ENCODE measurements around the gene BACE2. TPM values are rescaled to one million over a fixed set of nuclear protein-coding genes. Genes with fewer than 3 reads are reported as not detected.

Gene BACE2
- total RNA-seq, 1 experiment from 2014 or later: 40.8 TPM

GRCh38 chr21:41215856-41216408 lies 48.0 kb downstream of the BACE2 start:
- TF ChIP-seq EZH2 (IDR thresholded peaks at IDR 0.05; ENCODE audit: low read depth) (no peak), CTCF (conservative IDR thresholded peaks at IDR 0.05) (no peak)
- intact Hi-C loops (cut with micrococcal nuclease; ENCODE audit: unreplicated experiment): no loop called here
- no peaks in the 10 kb centered on the region for H3K79me2 ChIP-seq (ENCODE audit: low read depth)
- H3F3A ChIP-seq (ENCODE audit: insufficient read depth, low read depth): peaks cover 14% of the 10 kb centered on the region
- H3K36me3 ChIP-seq (ENCODE audit: low read depth): no peaks in the 10 kb centered on the region
- no peak for DNase-seq
- BruUV-seq (replicated peaks): no TSS peak
- no peaks in the 10 kb centered on the region for H3K9me2 ChIP-seq (ENCODE audit: insufficient read depth)
- no peak overlapping the region for H3K4me3 ChIP-seq
- no peaks in the 10 kb centered on the region for H3K27me3 ChIP-seq (ENCODE audit: insufficient read depth, low read depth)
- ChIA-PET CTCF (interaction anchor here (0.6 kb wide), 1 partner anchor 727 kb away, joined by 4 read pairs; no protein-coding TSS in a partner anchor), POLR2A (ENCODE audit: unreplicated experiment) (no interaction called here)
- H3K27ac ChIP-seq: no peak overlapping the region
- H3K4me2 ChIP-seq: no peak overlapping the region
- no peak overlapping the region for H2AFZ ChIP-seq
- H3K9me3 ChIP-seq (ENCODE audit: insufficient read depth, low read depth): no peaks in the 10 kb centered on the region
- H3K4me1 ChIP-seq (replicated peaks; ENCODE audit: insufficient read depth): peaks cover 37% of the 10 kb centered on the region
- no peaks in the 10 kb centered on the region for H4K20me1 ChIP-seq (ENCODE audit: insufficient read depth)

- no peak for TF ChIP-seq CTCF (conservative IDR thresholded peaks at IDR 0.05)
- no peak for TF ChIP-seq EZH2 (IDR thresholded peaks at IDR 0.05; ENCODE audit: low read depth)
- Histone ChIP-seq H3K27ac (no peak overlapping the region), H3F3A (ENCODE audit: insufficient read depth, low read depth) (peaks cover 14% of the 10 kb centered on the region), H3K4me2 (no peak overlapping the region), H3K9me2 (ENCODE audit: insufficient read depth) (no peaks in the 10 kb centered on the region), H3K27me3 (ENCODE audit: insufficient read depth, low read depth) (no peaks in the 10 kb centered on the region), H3K79me2 (ENCODE audit: low read depth) (no peaks in the 10 kb centered on the region), H2AFZ (no peak overlapping the region), H3K36me3 (ENCODE audit: low read depth) (no peaks in the 10 kb centered on the region), H3K4me3 (no peak overlapping the region), H3K4me1 (replicated peaks; ENCODE audit: insufficient read depth) (peaks cover 37% of the 10 kb centered on the region), H3K9me3 (ENCODE audit: insufficient read depth, low read depth) (no peaks in the 10 kb centered on the region), H4K20me1 (ENCODE audit: insufficient read depth) (no peaks in the 10 kb centered on the region)
- CTCF ChIA-PET: interaction anchor here (0.6 kb wide), 1 partner anchor 727 kb away, joined by 4 read pairs; no protein-coding TSS in a partner anchor
- POLR2A ChIA-PET (ENCODE audit: unreplicated experiment): no interaction called here
- BruUV-seq (replicated peaks): no TSS peak
- no peak for DNase-seq
- intact Hi-C loops (cut with micrococcal nuclease; ENCODE audit: unreplicated experiment): no loop called here
Measured at GRCh38 chr21:41216486-41216885, 48.5 kb downstream of the BACE2 start.

GRCh38 chr21:41217671-41218385 lies 49.9 kb downstream of the BACE2 start:
- Histone ChIP-seq H3K79me2 (ENCODE audit: low read depth) (no peaks in the 10 kb centered on the region), H3K36me3 (ENCODE audit: low read depth) (no peaks in the 10 kb centered on the region), H3F3A (ENCODE audit: insufficient read depth, low read depth) (peaks cover 14% of the 10 kb centered on the region), H2AFZ (no peak overlapping the region), H3K4me3 (no peak overlapping the region), H3K27me3 (ENCODE audit: insufficient read depth, low read depth) (no peaks in the 10 kb centered on the region), H3K4me1 (replicated peaks; ENCODE audit: insufficient read depth) (peaks cover 37% of the 10 kb centered on the region), H3K9me2 (ENCODE audit: insufficient read depth) (no peaks in the 10 kb centered on the region), H3K9me3 (ENCODE audit: insufficient read depth, low read depth) (no peaks in the 10 kb centered on the region), H3K27ac (no peak overlapping the region), H3K4me2 (no peak overlapping the region), H4K20me1 (ENCODE audit: insufficient read depth) (no peaks in the 10 kb centered on the region)
- DNase-seq: peak in 1 of 2 experiments; percentile 65
- no peak for TF ChIP-seq EZH2 (IDR thresholded peaks at IDR 0.05; ENCODE audit: low read depth)
- no peak for TF ChIP-seq CTCF (conservative IDR thresholded peaks at IDR 0.05)
- intact Hi-C loops (cut with micrococcal nuclease; ENCODE audit: unreplicated experiment): no loop called here
- ChIA-PET CTCF (no interaction called here), POLR2A (ENCODE audit: unreplicated experiment) (interaction anchor here (0.6 kb wide), 2 partner anchors 89 to 105 kb away, joined by 4 to 6 read pairs; no protein-coding TSS in a partner anchor)
- BruUV-seq (replicated peaks): no TSS peak
